ENCODE measurements around the gene ZKSCAN5. TPM values are rescaled to one million over a fixed set of nuclear protein-coding genes. Genes with fewer than 3 reads are reported as not detected.

Gene ZKSCAN5
- total RNA-seq, 1 donor from 2014 or later = 15.3 TPM

DNA sequence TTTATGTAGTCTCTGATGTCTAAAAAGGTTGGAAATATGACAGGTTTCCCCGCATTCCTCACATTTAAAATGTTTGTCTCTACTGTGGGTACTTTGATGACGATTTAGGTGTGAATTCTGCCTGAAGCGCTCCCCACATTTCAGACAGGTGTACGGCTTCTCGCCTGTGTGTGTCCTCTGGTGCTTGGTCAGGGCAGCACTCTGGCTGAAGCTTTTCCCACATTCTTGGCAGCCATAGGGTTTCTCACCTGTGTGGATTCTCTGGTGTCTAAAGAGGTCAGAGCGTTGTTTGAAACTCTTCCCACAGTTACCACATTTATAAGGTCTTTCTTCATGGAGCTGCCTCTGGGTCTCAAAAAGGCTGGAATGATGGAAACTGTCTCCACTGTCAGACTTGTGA is 10.6 kb upstream of the ZKSCAN5 start:
- Histone ChIP-seq H3K9ac (ENCODE audit: low read length) (no peak overlapping the region), H3K36me3 (ENCODE audit: insufficient read depth, low read length) (peaks cover 16% of the 10 kb centered on the region), H4K20me1 (ENCODE audit: insufficient read depth, low read length) (peaks cover 29% of the 10 kb centered on the region), H3K4me3 (ENCODE audit: insufficient read depth, low read depth, low read length) (no peak overlapping the region), H3K9me3 (ENCODE audit: insufficient read depth, low read depth, low read length) (peaks cover 13% of the 10 kb centered on the region), H3K27me3 (ENCODE audit: insufficient read depth, low read length) (no peaks in the 10 kb centered on the region), H3K79me2 (ENCODE audit: insufficient read depth, low read length) (peaks cover 50% of the 10 kb centered on the region), H3K27ac (ENCODE audit: low read depth, low read length) (no peak overlapping the region), H3K4me1 (ENCODE audit: insufficient read depth, low read length) (peaks cover 8% of the 10 kb centered on the region), H3K4me2 (ENCODE audit: low read length) (no peak overlapping the region), H2AFZ (ENCODE audit: low read depth, low read length) (no peak overlapping the region)
- Mint-ChIP-seq H3K9me3 (ENCODE audit: unreplicated experiment) (peaks cover 19% of the 10 kb centered on the region), H3K4me1 (ENCODE audit: low read depth, unreplicated experiment) (peaks cover 8% of the 10 kb centered on the region), H3K27ac (ENCODE audit: unreplicated experiment) (no peak overlapping the region), H3K4me3 (ENCODE audit: unreplicated experiment) (no peak overlapping the region), H3K27me3 (ENCODE audit: low read depth, unreplicated experiment) (no peaks in the 10 kb centered on the region), H3K36me3 (ENCODE audit: low read depth, unreplicated experiment) (peaks cover 32% of the 10 kb centered on the region)
- FAIRE-seq (no peak), DNase-seq (ENCODE audit: low read depth) (no peak)
- TF ChIP-seq EZH2 (IDR thresholded peaks at IDR 0.05; ENCODE audit: insufficient read depth, low read length) = no peak
- TF ChIP-seq, protein P1, sequence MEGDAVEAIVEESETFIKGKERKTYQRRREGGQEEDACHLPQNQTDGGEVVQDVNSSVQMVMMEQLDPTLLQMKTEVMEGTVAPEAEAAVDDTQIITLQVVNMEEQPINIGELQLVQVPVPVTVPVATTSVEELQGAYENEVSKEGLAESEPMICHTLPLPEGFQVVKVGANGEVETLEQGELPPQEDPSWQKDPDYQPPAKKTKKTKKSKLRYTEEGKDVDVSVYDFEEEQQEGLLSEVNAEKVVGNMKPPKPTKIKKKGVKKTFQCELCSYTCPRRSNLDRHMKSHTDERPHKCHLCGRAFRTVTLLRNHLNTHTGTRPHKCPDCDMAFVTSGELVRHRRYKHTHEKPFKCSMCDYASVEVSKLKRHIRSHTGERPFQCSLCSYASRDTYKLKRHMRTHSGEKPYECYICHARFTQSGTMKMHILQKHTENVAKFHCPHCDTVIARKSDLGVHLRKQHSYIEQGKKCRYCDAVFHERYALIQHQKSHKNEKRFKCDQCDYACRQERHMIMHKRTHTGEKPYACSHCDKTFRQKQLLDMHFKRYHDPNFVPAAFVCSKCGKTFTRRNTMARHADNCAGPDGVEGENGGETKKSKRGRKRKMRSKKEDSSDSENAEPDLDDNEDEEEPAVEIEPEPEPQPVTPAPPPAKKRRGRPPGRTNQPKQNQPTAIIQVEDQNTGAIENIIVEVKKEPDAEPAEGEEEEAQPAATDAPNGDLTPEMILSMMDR (IDR thresholded peaks at IDR 0.05; ENCODE audit: insufficient read depth, low read depth, low read length) = no peak

DNA sequence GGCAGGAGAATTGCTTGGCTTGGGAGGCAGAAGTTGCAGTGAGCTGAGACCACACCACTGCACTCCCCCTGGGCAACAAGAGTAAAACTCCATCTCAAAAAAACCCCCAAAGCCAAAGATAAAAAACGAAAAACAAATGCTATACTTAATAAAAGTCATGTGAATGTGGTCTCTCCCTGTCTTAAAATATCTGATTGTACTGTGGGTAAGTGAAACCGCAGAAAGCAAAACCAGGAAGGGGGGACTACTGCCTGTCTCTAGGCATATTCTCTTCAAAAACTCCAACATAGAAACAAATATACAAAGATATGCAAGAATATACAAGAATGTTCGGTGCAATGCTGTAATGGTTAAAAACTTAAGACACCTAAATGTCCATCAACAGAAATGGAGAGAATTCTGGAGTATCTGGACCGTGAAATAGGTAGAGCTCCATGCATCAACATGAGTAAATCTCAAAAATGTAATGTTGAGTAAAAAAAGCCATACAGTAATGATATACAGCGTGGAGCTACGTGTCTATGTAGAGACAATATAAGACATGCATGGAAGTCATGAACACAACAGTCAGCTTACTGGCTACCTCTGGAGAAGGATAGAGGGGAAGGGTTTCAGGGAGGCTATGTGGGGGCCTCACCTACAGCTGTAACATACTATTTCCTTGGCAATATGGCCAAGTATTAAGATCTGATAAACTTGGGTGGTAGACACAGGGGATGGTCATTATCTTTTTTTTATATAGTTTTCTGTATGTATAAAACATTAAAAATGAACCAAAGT is 6.5 kb upstream of the ZKSCAN5 start:
- H3K27me3 Mint-ChIP-seq (ENCODE audit: low read depth, unreplicated experiment) = no peaks in the 10 kb centered on the region
- Histone ChIP-seq H2AFZ (ENCODE audit: low read depth, low read length) (no peak overlapping the region), H3K9me3 (ENCODE audit: insufficient read depth, low read depth, low read length) (peaks cover 13% of the 10 kb centered on the region), H3K27me3 (ENCODE audit: insufficient read depth, low read length) (no peaks in the 10 kb centered on the region), H3K9ac (ENCODE audit: low read length) (peak overlapping the region; percentile 96), H3K27ac (ENCODE audit: low read depth, low read length) (no peak overlapping the region), H3K4me3 (ENCODE audit: insufficient read depth, low read depth, low read length) (peak overlapping the region; percentile 97), H3K36me3 (ENCODE audit: insufficient read depth, low read length) (peaks cover 14% of the 10 kb centered on the region), H3K79me2 (ENCODE audit: insufficient read depth, low read length) (peaks cover 72% of the 10 kb centered on the region), H4K20me1 (ENCODE audit: insufficient read depth, low read length) (peaks cover 32% of the 10 kb centered on the region), H3K4me1 (ENCODE audit: insufficient read depth, low read length) (peaks cover 8% of the 10 kb centered on the region), H3K4me2 (ENCODE audit: low read length) (peak overlapping the region; percentile 97)
- H3K4me3 Mint-ChIP-seq (ENCODE audit: unreplicated experiment) = peak overlapping the region; percentile 100
- FAIRE-seq = no peak
- peaks cover 22% of the 10 kb centered on the region for H3K36me3 Mint-ChIP-seq (ENCODE audit: low read depth, unreplicated experiment)
- H3K4me1 Mint-ChIP-seq (ENCODE audit: low read depth, unreplicated experiment) = peaks cover 9% of the 10 kb centered on the region
- H3K9me3 Mint-ChIP-seq (ENCODE audit: unreplicated experiment) = peaks cover 16% of the 10 kb centered on the region
- peak overlapping the region; percentile 7 for H3K27ac Mint-ChIP-seq (ENCODE audit: unreplicated experiment)
- DNase-seq (ENCODE audit: low read depth) = no peak
- TF ChIP-seq, protein P1 (IDR thresholded peaks at IDR 0.05; ENCODE audit: insufficient read depth, low read depth, low read length) = no peak
- TF ChIP-seq EZH2 (IDR thresholded peaks at IDR 0.05; ENCODE audit: insufficient read depth, low read length) = no peak

GRCh38 chr7:99498546-99498944 is 5.9 kb upstream of the ZKSCAN5 start:
- TF ChIP-seq EZH2 (IDR thresholded peaks at IDR 0.05; ENCODE audit: insufficient read depth, low read length) = no peak
- TF ChIP-seq, protein P1 (IDR thresholded peaks at IDR 0.05; ENCODE audit: insufficient read depth, low read depth, low read length) = no peak
- Mint-ChIP-seq H3K4me3 (ENCODE audit: unreplicated experiment) (peak overlapping the region; percentile 100), H3K4me1 (ENCODE audit: low read depth, unreplicated experiment) (peaks cover 9% of the 10 kb centered on the region), H3K36me3 (ENCODE audit: low read depth, unreplicated experiment) (peaks cover 16% of the 10 kb centered on the region), H3K27ac (ENCODE audit: unreplicated experiment) (peak overlapping the region; percentile 56), H3K27me3 (ENCODE audit: low read depth, unreplicated experiment) (no peaks in the 10 kb centered on the region), H3K9me3 (ENCODE audit: unreplicated experiment) (peaks cover 10% of the 10 kb centered on the region)
- peak overlapping the region; percentile 97 for H3K4me3 ChIP-seq (ENCODE audit: insufficient read depth, low read depth, low read length)
- FAIRE-seq = no peak
- no peak overlapping the region for H2AFZ ChIP-seq (ENCODE audit: low read depth, low read length)
- DNase-seq (ENCODE audit: low read depth) = no peak
- H3K36me3 ChIP-seq (ENCODE audit: insufficient read depth, low read length) = peaks cover 10% of the 10 kb centered on the region
- peaks cover 32% of the 10 kb centered on the region for H4K20me1 ChIP-seq (ENCODE audit: insufficient read depth, low read length)
- peak overlapping the region; percentile 97 for H3K4me2 ChIP-seq (ENCODE audit: low read length)
- H3K4me1 ChIP-seq (ENCODE audit: insufficient read depth, low read length) = peaks cover 8% of the 10 kb centered on the region
- peaks cover 10% of the 10 kb centered on the region for H3K9me3 ChIP-seq (ENCODE audit: insufficient read depth, low read depth, low read length)
- no peaks in the 10 kb centered on the region for H3K27me3 ChIP-seq (ENCODE audit: insufficient read depth, low read length)
- H3K79me2 ChIP-seq (ENCODE audit: insufficient read depth, low read length) = peaks cover 68% of the 10 kb centered on the region
- H3K27ac ChIP-seq (ENCODE audit: low read depth, low read length) = no peak overlapping the region
- peak overlapping the region; percentile 96 for H3K9ac ChIP-seq (ENCODE audit: low read length)

All from astrocyte (in vitro differentiated cells and primary cell).